ENCODE data around the gene HSP90B1. TPM values are rescaled to one million over a fixed set of nuclear protein-coding genes. Genes with fewer than 3 reads are reported as not detected.
A peak's percentile ranks its signal among the peaks of the same experiment; 100 is the strongest.

HSP90B1 gene
- polyA plus RNA-seq, 4 donors: 205 to 928 (median 450) TPM

GRCh38 chr12:103897316-103897715 is 32.9 kb upstream of the HSP90B1 start:
- Histone ChIP-seq H3K4me3 (ENCODE audit: low read depth in 1 of 3, low read length in 3 of 3) (no peak overlapping the region), H3K9me3 (ENCODE audit: control insufficient read depth in 2 of 2, insufficient read depth in 1 of 2, low read depth in 1 of 2, low read length in 1 of 2) (no peaks in the 10 kb centered on the region), H3K27ac (ENCODE audit: low read depth in 1 of 3, low read length in 2 of 3) (no peak overlapping the region), H3K4me1 (ENCODE audit: control insufficient read depth in 3 of 3, insufficient read depth in 2 of 3, low read depth in 1 of 3, low read length in 2 of 3) (no peaks in the 10 kb centered on the region), H3K27me3 (ENCODE audit: control insufficient read depth in 3 of 3, insufficient read depth in 3 of 3, low read length in 3 of 3) (no peaks in the 10 kb centered on the region), H3K36me3 (ENCODE audit: control insufficient read depth in 3 of 3, insufficient read depth in 2 of 3, low read depth in 1 of 3, low read length in 3 of 3) (no peaks in the 10 kb centered on the region)
- 63 to 79% (median 64%) methylated on average over 3 of the region's 3 CpGs for WGBS, 3 donors
- FAIRE-seq (no peak), DNase-seq (no peak)

- H3K27me3 ChIP-seq (ENCODE audit: control insufficient read depth in 3 of 3, insufficient read depth in 3 of 3, low read length in 3 of 3): no peaks in the 10 kb centered on the region
- 64 to 77% (median 68%) methylated on average over 7 of the region's 7 CpGs for WGBS, 3 donors
- FAIRE-seq: no peak
Observed at GRCh38 chr12:103901518-103902173, 28.6 kb upstream of the HSP90B1 start.

GRCh38 chr12:103903993-103904392 is 26.2 kb upstream of the HSP90B1 start:
- no peaks in the 10 kb centered on the region for H3K4me1 ChIP-seq (ENCODE audit: control insufficient read depth in 3 of 3, insufficient read depth in 2 of 3, low read depth in 1 of 3, low read length in 2 of 3)
- no peaks in the 10 kb centered on the region for H3K27me3 ChIP-seq (ENCODE audit: control insufficient read depth in 3 of 3, insufficient read depth in 3 of 3, low read length in 3 of 3)
- no peak overlapping the region for H3K27ac ChIP-seq (ENCODE audit: low read depth in 1 of 3, low read length in 2 of 3)
- no peak for FAIRE-seq
- H3K36me3 ChIP-seq (ENCODE audit: control insufficient read depth in 3 of 3, insufficient read depth in 2 of 3, low read depth in 1 of 3, low read length in 3 of 3): no peaks in the 10 kb centered on the region
- no peaks in the 10 kb centered on the region for H3K9me3 ChIP-seq (ENCODE audit: control insufficient read depth in 2 of 2, insufficient read depth in 1 of 2, low read depth in 1 of 2, low read length in 1 of 2)
- WGBS, 3 donors: 84 to 88% (median 85%) methylated on average over 1 of the region's 1 CpG
- no peak for DNase-seq
- no peak overlapping the region for H3K4me3 ChIP-seq (ENCODE audit: low read depth in 1 of 3, low read length in 3 of 3)

More at GRCh38 chr12:103901518-103902173, 28.6 kb upstream of the HSP90B1 start:
- H3K4me3 ChIP-seq (ENCODE audit: low read depth in 1 of 3, low read length in 3 of 3): no peak overlapping the region
- H3K36me3 ChIP-seq (ENCODE audit: control insufficient read depth in 3 of 3, insufficient read depth in 2 of 3, low read depth in 1 of 3, low read length in 3 of 3): no peaks in the 10 kb centered on the region
- H3K4me1 ChIP-seq (ENCODE audit: control insufficient read depth in 3 of 3, insufficient read depth in 2 of 3, low read depth in 1 of 3, low read length in 2 of 3): no peaks in the 10 kb centered on the region
- DNase-seq: no peak
- H3K9me3 ChIP-seq (ENCODE audit: control insufficient read depth in 2 of 2, insufficient read depth in 1 of 2, low read depth in 1 of 2, low read length in 1 of 2): no peaks in the 10 kb centered on the region
- H3K27ac ChIP-seq (ENCODE audit: low read depth in 1 of 3, low read length in 2 of 3): peak overlapping the region in 1 of 3 donors; percentile 27

GRCh38 chr12:103905730-103906349 is 24.4 kb upstream of the HSP90B1 start:
- Histone ChIP-seq H3K4me3 (ENCODE audit: low read depth in 1 of 3, low read length in 3 of 3) (no peak overlapping the region), H3K27ac (ENCODE audit: low read depth in 1 of 3, low read length in 2 of 3) (no peak overlapping the region), H3K27me3 (ENCODE audit: control insufficient read depth in 3 of 3, insufficient read depth in 3 of 3, low read length in 3 of 3) (no peaks in the 10 kb centered on the region), H3K9me3 (ENCODE audit: control insufficient read depth in 2 of 2, insufficient read depth in 1 of 2, low read depth in 1 of 2, low read length in 1 of 2) (no peaks in the 10 kb centered on the region), H3K36me3 (ENCODE audit: control insufficient read depth in 3 of 3, insufficient read depth in 2 of 3, low read depth in 1 of 3, low read length in 3 of 3) (no peaks in the 10 kb centered on the region), H3K4me1 (ENCODE audit: control insufficient read depth in 3 of 3, insufficient read depth in 2 of 3, low read depth in 1 of 3, low read length in 2 of 3) (no peaks in the 10 kb centered on the region)
- FAIRE-seq (no peak), DNase-seq (no peak)
- 60 to 70% (median 65%) methylated on average over 4 of the region's 4 CpGs for WGBS, 3 donors

GRCh38 chr12:103908246-103908541 is 22.0 kb upstream of the HSP90B1 start:
- no peak for FAIRE-seq
- Histone ChIP-seq H3K27ac (ENCODE audit: low read depth in 1 of 3, low read length in 2 of 3) (no peak overlapping the region), H3K9me3 (ENCODE audit: control insufficient read depth in 2 of 2, insufficient read depth in 1 of 2, low read depth in 1 of 2, low read length in 1 of 2) (no peaks in the 10 kb centered on the region), H3K36me3 (ENCODE audit: control insufficient read depth in 3 of 3, insufficient read depth in 2 of 3, low read depth in 1 of 3, low read length in 3 of 3) (no peaks in the 10 kb centered on the region), H3K4me1 (ENCODE audit: control insufficient read depth in 3 of 3, insufficient read depth in 2 of 3, low read depth in 1 of 3, low read length in 2 of 3) (no peaks in the 10 kb centered on the region), H3K27me3 (ENCODE audit: control insufficient read depth in 3 of 3, insufficient read depth in 3 of 3, low read length in 3 of 3) (no peaks in the 10 kb centered on the region), H3K4me3 (ENCODE audit: low read depth in 1 of 3, low read length in 3 of 3) (no peak overlapping the region)
- no peak for DNase-seq

- Histone ChIP-seq H3K4me3 (ENCODE audit: low read depth in 1 of 3, low read length in 3 of 3) (no peak overlapping the region), H3K27me3 (ENCODE audit: control insufficient read depth in 3 of 3, insufficient read depth in 3 of 3, low read length in 3 of 3) (no peaks in the 10 kb centered on the region), H3K36me3 (ENCODE audit: control insufficient read depth in 3 of 3, insufficient read depth in 2 of 3, low read depth in 1 of 3, low read length in 3 of 3) (no peaks in the 10 kb centered on the region), H3K4me1 (ENCODE audit: control insufficient read depth in 3 of 3, insufficient read depth in 2 of 3, low read depth in 1 of 3, low read length in 2 of 3) (no peaks in the 10 kb centered on the region), H3K27ac (ENCODE audit: low read depth in 1 of 3, low read length in 2 of 3) (no peak overlapping the region), H3K9me3 (ENCODE audit: control insufficient read depth in 2 of 2, insufficient read depth in 1 of 2, low read depth in 1 of 2, low read length in 1 of 2) (no peaks in the 10 kb centered on the region)
- WGBS, 3 donors: 49 to 79% (median 71%) methylated on average over 2 of the region's 2 CpGs
- FAIRE-seq: no peak
- no peak for DNase-seq
Observed at GRCh38 chr12:103908877-103909276, 21.3 kb upstream of the HSP90B1 start.

- Histone ChIP-seq H3K27me3 (ENCODE audit: control insufficient read depth in 3 of 3, insufficient read depth in 3 of 3, low read length in 3 of 3) (no peaks in the 10 kb centered on the region), H3K36me3 (ENCODE audit: control insufficient read depth in 3 of 3, insufficient read depth in 2 of 3, low read depth in 1 of 3, low read length in 3 of 3) (no peaks in the 10 kb centered on the region), H3K4me1 (ENCODE audit: control insufficient read depth in 3 of 3, insufficient read depth in 2 of 3, low read depth in 1 of 3, low read length in 2 of 3) (no peaks in the 10 kb centered on the region), H3K9me3 (ENCODE audit: control insufficient read depth in 2 of 2, insufficient read depth in 1 of 2, low read depth in 1 of 2, low read length in 1 of 2) (no peaks in the 10 kb centered on the region), H3K27ac (ENCODE audit: low read depth in 1 of 3, low read length in 2 of 3) (no peak overlapping the region), H3K4me3 (ENCODE audit: low read depth in 1 of 3, low read length in 3 of 3) (no peak overlapping the region)
- DNase-seq (no peak), FAIRE-seq (no peak)
- 69 to 86% (median 71%) methylated on average over 1 of the region's 1 CpG for WGBS, 3 donors
Observed at GRCh38 chr12:103909811-103910210, 20.4 kb upstream of the HSP90B1 start.

GRCh38 chr12:103912069-103912468 is 18.1 kb upstream of the HSP90B1 start:
- Histone ChIP-seq H3K27me3 (ENCODE audit: control insufficient read depth in 3 of 3, insufficient read depth in 3 of 3, low read length in 3 of 3) (no peaks in the 10 kb centered on the region), H3K9me3 (ENCODE audit: control insufficient read depth in 2 of 2, insufficient read depth in 1 of 2, low read depth in 1 of 2, low read length in 1 of 2) (peaks cover 0 to 2% of the 10 kb centered on the region in 2 donors), H3K4me3 (ENCODE audit: low read depth in 1 of 3, low read length in 3 of 3) (no peak overlapping the region), H3K4me1 (ENCODE audit: control insufficient read depth in 3 of 3, insufficient read depth in 2 of 3, low read depth in 1 of 3, low read length in 2 of 3) (no peaks in the 10 kb centered on the region), H3K27ac (ENCODE audit: low read depth in 1 of 3, low read length in 2 of 3) (no peak overlapping the region), H3K36me3 (ENCODE audit: control insufficient read depth in 3 of 3, insufficient read depth in 2 of 3, low read depth in 1 of 3, low read length in 3 of 3) (no peaks in the 10 kb centered on the region)
- WGBS, 3 donors: 65 to 73% (median 68%) methylated on average over 1 of the region's 1 CpG
- DNase-seq (no peak), FAIRE-seq (no peak)

GRCh38 chr12:103913100-103913499 is 17.1 kb upstream of the HSP90B1 start:
- DNase-seq (no peak), FAIRE-seq (no peak)
- Histone ChIP-seq H3K36me3 (ENCODE audit: control insufficient read depth in 3 of 3, insufficient read depth in 2 of 3, low read depth in 1 of 3, low read length in 3 of 3) (no peaks in the 10 kb centered on the region), H3K27ac (ENCODE audit: low read depth in 1 of 3, low read length in 2 of 3) (no peak overlapping the region), H3K4me1 (ENCODE audit: control insufficient read depth in 3 of 3, insufficient read depth in 2 of 3, low read depth in 1 of 3, low read length in 2 of 3) (no peaks in the 10 kb centered on the region), H3K27me3 (ENCODE audit: control insufficient read depth in 3 of 3, insufficient read depth in 3 of 3, low read length in 3 of 3) (no peaks in the 10 kb centered on the region), H3K9me3 (ENCODE audit: control insufficient read depth in 2 of 2, insufficient read depth in 1 of 2, low read depth in 1 of 2, low read length in 1 of 2) (peaks cover 0 to 9% of the 10 kb centered on the region in 2 donors), H3K4me3 (ENCODE audit: low read depth in 1 of 3, low read length in 3 of 3) (no peak overlapping the region)
- 79 to 87% (median 85%) methylated on average over 3 of the region's 3 CpGs for WGBS, 3 donors
